Urinary bladder (tissue), 4 donors: ENCODE data around the gene MARCHF10. TPM values are rescaled to one million over a fixed set of nuclear protein-coding genes. Genes with fewer than 3 reads are reported as not detected.

Source experiments
- DNase-seq: peaks from one replicate; pipeline ENCODE4 v3.0.0-alpha.2; 2015; ENCODE audit errors: extremely low spot score
- H3K27ac ChIP-seq: one replicate; pipeline ENCODE4 v1.5.1; 2013; ENCODE audit warnings: low read depth, mild to moderate bottlenecking, moderate library complexity
- H3K36me3 ChIP-seq: one replicate; pipeline ENCODE4 v1.6.1; 2013; ENCODE audit warnings: mild to moderate bottlenecking, moderate library complexity; ENCODE audit not compliant: insufficient read depth
- H3K4me1 ChIP-seq: one replicate; pipeline ENCODE4 v1.6.1; 2013; ENCODE audit warnings: mild to moderate bottlenecking, moderate library complexity; ENCODE audit not compliant: insufficient read depth
- H3K4me3 ChIP-seq: one replicate; pipeline ENCODE4 v1.5.1; 2013; ENCODE audit warnings: low read depth, low read length
- WGBS: extraction: QIAGEN DNeasy Blood & Tissue Kit; methylation state at CpG from one replicate; pipeline ENCODE4 v1.1.7; 2013; 5-methylcytosine and 5-hydroxymethylcytosine counted together
- polyA plus RNA-seq: library from polyadenylated mRNA; stranded (reverse); fragments of 200-250 nt; gene quantifications from one replicate; pipeline ENCODE4 v1.2.3, GENCODE V29; 2013
- total RNA-seq: library from RNA; depleted of rRNA; stranded (reverse); fragments of >200 nt; gene quantifications from one replicate; pipeline ENCODE4 v1.2.3, GENCODE V29; 2014
- donor health status: healthy with polysubstance abuse.
- donor health status: healthy.

Gene MARCHF10
- total and polyA plus RNA-seq, 2 donors = 0.08 to 0.42 TPM

- H3K4me3 ChIP-seq = no peak overlapping the region
- H3K4me1 ChIP-seq = no peaks in the 10 kb centered on the region
- no peak for DNase-seq
- H3K27ac ChIP-seq = no peak overlapping the region
- WGBS = 22% methylated on average over 10 of the region's 10 CpGs
- H3K36me3 ChIP-seq = no peaks in the 10 kb centered on the region
These were observed 19.8 kb upstream of the MARCHF10 start for GRCh38 chr17:62827746-62828485.

- WGBS = 79% methylated on average over 3 of the region's 3 CpGs
- no peak overlapping the region for H3K4me3 ChIP-seq
- no peak for DNase-seq
- no peaks in the 10 kb centered on the region for H3K4me1 ChIP-seq
- H3K27ac ChIP-seq = no peak overlapping the region
- H3K36me3 ChIP-seq = no peaks in the 10 kb centered on the region
These were observed 18.8 kb upstream of the MARCHF10 start for GRCh38 chr17:62826956-62827355.

- H3K36me3 ChIP-seq = no peaks in the 10 kb centered on the region
- no peak overlapping the region for H3K4me3 ChIP-seq
- H3K4me1 ChIP-seq = no peaks in the 10 kb centered on the region
- WGBS = 85% methylated on average over 3 of the region's 3 CpGs
- no peak for DNase-seq
- H3K27ac ChIP-seq = no peak overlapping the region
These were observed 17.1 kb upstream of the MARCHF10 start for GRCh38 chr17:62825182-62825581.

- DNase-seq = no peak
- 66% methylated on average over 7 of the region's 7 CpGs for WGBS
These were observed 16.4 kb upstream of the MARCHF10 start for GRCh38 chr17:62824290-62825131.

GRCh38 chr17:62823111-62823893 is 15.2 kb upstream of the MARCHF10 start:
- H3K4me3 ChIP-seq = no peak overlapping the region
- H3K36me3 ChIP-seq = no peaks in the 10 kb centered on the region
- no peak overlapping the region for H3K27ac ChIP-seq
- WGBS = 95% methylated on average over 8 of the region's 8 CpGs
- H3K4me1 ChIP-seq = no peaks in the 10 kb centered on the region
- DNase-seq = no peak

More at GRCh38 chr17:62824290-62825131, 16.4 kb upstream of the MARCHF10 start:
- H3K4me1 ChIP-seq = no peaks in the 10 kb centered on the region
- H3K27ac ChIP-seq = no peak overlapping the region
- H3K36me3 ChIP-seq = no peaks in the 10 kb centered on the region
- H3K4me3 ChIP-seq = no peak overlapping the region

- H3K4me1 ChIP-seq = no peaks in the 10 kb centered on the region
- DNase-seq = no peak
- WGBS = 85% methylated on average over 11 of the region's 11 CpGs
- no peak overlapping the region for H3K4me3 ChIP-seq
- H3K36me3 ChIP-seq = no peaks in the 10 kb centered on the region
- H3K27ac ChIP-seq = no peak overlapping the region
These were observed 14.2 kb upstream of the MARCHF10 start for GRCh38 chr17:62822080-62822904.

- Histone ChIP-seq H3K27ac (no peak overlapping the region), H3K4me1 (no peaks in the 10 kb centered on the region), H3K4me3 (no peak overlapping the region), H3K36me3 (no peaks in the 10 kb centered on the region)
- WGBS = 87% methylated on average over 15 of the region's 15 CpGs
- DNase-seq = no peak
These were observed 13.3 kb upstream of the MARCHF10 start for GRCh38 chr17:62821189-62822079.

- WGBS = 9% methylated on average over 12 of the region's 12 CpGs
- no peaks in the 10 kb centered on the region for H3K36me3 ChIP-seq
- DNase-seq = peak; percentile 84
- H3K4me3 ChIP-seq = no peak overlapping the region
- no peaks in the 10 kb centered on the region for H3K4me1 ChIP-seq
- no peak overlapping the region for H3K27ac ChIP-seq
These were observed 11.6 kb upstream of the MARCHF10 start for GRCh38 chr17:62819511-62820221.

- Histone ChIP-seq H3K4me3 (no peak overlapping the region), H3K4me1 (no peaks in the 10 kb centered on the region), H3K27ac (no peak overlapping the region), H3K36me3 (no peaks in the 10 kb centered on the region)
- whole genome bisulfite sequencing = 94% methylated on average over 7 of the region's 7 CpGs
- DNase-seq = no peak
These were observed 10.4 kb upstream of the MARCHF10 start for GRCh38 chr17:62818526-62818925.

- Histone ChIP-seq H3K4me1 (no peaks in the 10 kb centered on the region), H3K4me3 (no peak overlapping the region), H3K27ac (no peak overlapping the region), H3K36me3 (no peaks in the 10 kb centered on the region)
- WGBS = 29% methylated on average over 6 of the region's 6 CpGs
- DNase-seq = no peak
These were observed 8.2 kb upstream of the MARCHF10 start for GRCh38 chr17:62816282-62816839.

GRCh38 chr17:62809656-62810055 is 1.5 kb upstream of the MARCHF10 start:
- DNase-seq = no peak
- 91% methylated on average over 4 of the region's 4 CpGs for WGBS
- no peak overlapping the region for H3K4me3 ChIP-seq
- no peaks in the 10 kb centered on the region for H3K36me3 ChIP-seq
- H3K27ac ChIP-seq = no peak overlapping the region
- H3K4me1 ChIP-seq = no peaks in the 10 kb centered on the region
